Gastroesophageal sphincter (tissue), 4 donors: ENCODE results near the gene GPR84. TPM values are rescaled to one million over a fixed set of nuclear protein-coding genes. Genes with fewer than 3 reads are reported as not detected.

Source experiments
- ATAC-seq: fragments of 150-250 bp; one replicate; pipeline ENCODE4 v1.9.1; 2016; ENCODE audit warnings: mild to moderate bottlenecking, moderate library complexity
- H3K27ac ChIP-seq, 4 donors: fragments of 200-600 bp; sonication (generic) in 3 of 4; 1 replicate in 3 of 4; 2 replicates in 1 of 4; pipeline ENCODE4 v1.5.1; 2016 to 2019
- H3K27me3 ChIP-seq: fragments of 200-600 bp; sonication (generic); one replicate; pipeline ENCODE4 v1.5.1; 2019
- H3K36me3 ChIP-seq, 2 donors: fragments of 200-600 bp; sonication (generic); one replicate each; pipeline ENCODE4 v1.5.1; 2019; ENCODE audit warnings: control low read depth in 1 of 2
- H3K4me1 ChIP-seq, 3 donors: fragments of 200-600 bp; sonication (generic); 1 replicate in 2 of 3; 2 replicates in 1 of 3; pipeline ENCODE4 v1.5.1; 2016 to 2019; ENCODE audit warnings: control low read depth in 2 of 3
- H3K4me3 ChIP-seq, 2 donors: fragments of 200-600 bp; sonication (generic); one replicate each; pipeline ENCODE4 v1.5.1; 2019; ENCODE audit warnings: mild to moderate bottlenecking in 1 of 2, moderate library complexity in 1 of 2
- H3K9me3 ChIP-seq, 3 donors: fragments of 200-600 bp; sonication (generic); one replicate each; pipeline ENCODE4 v1.5.1; 2017 to 2019; ENCODE audit warnings: control low read depth in 2 of 3
- CTCF ChIP-seq, 4 experiments: fragments of 200-600 bp in 2 of 4; fragments of 450-650 bp in 2 of 4; sonication (generic) in 1 of 4; IDR thresholded peaks; one replicate each; pipeline ENCODE4 v1.5.1; 2017 to 2019; ENCODE audit warnings: antibody characterized with exemption in 4 of 4, mild to moderate bottlenecking in 2 of 4, moderate library complexity in 2 of 4
- EP300 ChIP-seq: sonication (generic); formaldehyde crosslinking; IDR thresholded peaks from one replicate; pipeline ENCODE4 v1.6.1; 2017; ENCODE audit warnings: antibody characterized with exemption, mild to moderate bottlenecking
- POLR2A ChIP-seq, 2 donors: fragments of 450-650 bp; IDR thresholded peaks; one replicate each; pipeline ENCODE4 v1.6.1; 2017; ENCODE audit warnings: antibody characterized with exemption in 2 of 2, mild to moderate bottlenecking in 2 of 2, moderate library complexity in 1 of 2
- POLR2AphosphoS5 ChIP-seq: sonication (generic); formaldehyde crosslinking; IDR thresholded peaks from one replicate; pipeline ENCODE4 v1.6.1; 2017; ENCODE audit warnings: antibody characterized with exemption
- WGBS, 2 donors: methylation state at CpG; one replicate each; pipeline ENCODE4 v1.1.5; 2018; ENCODE audit warnings: low coverage in 1 of 2; 5-methylcytosine and 5-hydroxymethylcytosine counted together
- total RNA-seq, 4 donors: library from RNA; depleted of rRNA; stranded (reverse); fragments of >200 nt; gene quantifications; one replicate each; pipeline ENCODE4 v1.1.0, GENCODE V29; 2016

The GPR84 gene
- total RNA-seq, 4 donors from 2014 or later = 0.54 TPM; not detected in 3

DNA sequence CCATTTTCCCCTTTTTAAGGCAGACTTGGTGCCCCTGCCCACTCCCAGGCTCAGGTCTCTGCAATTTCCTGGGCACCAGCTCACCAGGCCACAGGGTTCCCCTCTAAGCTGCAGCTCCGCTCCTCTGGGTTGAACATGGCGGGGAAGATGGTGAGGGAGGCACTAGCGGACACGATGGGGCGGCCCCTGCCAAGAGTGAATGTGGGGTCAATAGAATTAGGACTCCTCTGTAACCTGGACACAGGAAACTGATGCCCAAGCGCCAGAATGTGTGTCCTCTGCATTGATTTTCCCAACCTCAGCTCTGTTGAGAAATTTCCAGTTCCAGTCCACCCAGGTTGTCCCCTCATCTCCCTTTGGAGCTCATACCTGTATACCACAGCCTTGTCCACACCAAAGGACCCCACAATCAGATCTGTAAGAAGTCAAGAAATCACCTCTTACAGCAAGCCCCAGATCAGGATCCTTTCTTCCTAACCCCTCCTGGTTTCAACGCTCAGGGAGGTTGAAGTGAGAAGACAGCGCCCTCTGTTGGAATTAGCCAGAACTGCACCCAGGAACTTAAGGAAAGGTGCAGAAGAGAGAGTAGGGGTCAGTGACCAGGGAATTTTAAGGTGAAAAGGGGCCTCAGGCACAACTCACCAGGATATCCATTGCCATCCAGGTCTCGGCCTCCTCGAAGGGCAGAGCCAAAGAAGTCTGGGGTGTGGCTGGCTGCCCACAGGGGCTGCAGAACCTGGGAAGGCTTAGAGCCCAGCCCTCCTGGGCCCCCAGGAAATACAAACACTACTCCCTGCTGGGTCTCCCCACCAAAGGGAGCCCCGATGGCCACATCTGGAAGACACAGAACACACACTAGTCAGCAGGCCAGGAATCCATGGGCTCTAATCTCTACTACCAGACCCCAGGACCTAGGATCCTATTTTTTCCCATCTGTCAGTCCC is 40.0 kb upstream of the GPR84 start:
- Histone ChIP-seq H3K4me1 (peaks cover 0 to 48% (median 0%) of the 10 kb centered on the region in 3 donors), H3K9me3 (no peaks in the 10 kb centered on the region), H3K27me3 (no peaks in the 10 kb centered on the region), H3K36me3 (peaks cover 0 to 100% of the 10 kb centered on the region in 2 donors), H3K4me3 (no peak overlapping the region), H3K27ac (peak overlapping the region in 3 of 4 donors; percentile 39 to 64 (median 63))
- no peak for ATAC-seq
- WGBS, 2 donors = 50 to 70% methylated on average over 2 to 4 of the region's 11 CpGs
- TF ChIP-seq POLR2A (IDR thresholded peaks at IDR 0.05) (no peak), POLR2AphosphoS5 (no peak), CTCF (IDR thresholded peaks at IDR 0.05) (peak in 3 of 4 experiments; percentile 83 to 94 (median 91)), EP300 (no peak)

- no peaks in the 10 kb centered on the region for H3K9me3 ChIP-seq
- TF ChIP-seq CTCF (IDR thresholded peaks at IDR 0.05) (no peak), POLR2AphosphoS5 (no peak), POLR2A (IDR thresholded peaks at IDR 0.05) (no peak), EP300 (no peak)
- H3K4me1 ChIP-seq = peaks cover 0 to 25% (median 0%) of the 10 kb centered on the region in 3 donors
- no peak for ATAC-seq
- peak overlapping the region in 3 of 4 donors; percentile 35 to 66 (median 57) for H3K27ac ChIP-seq
- peaks cover 2 to 100% of the 10 kb centered on the region in 2 donors for H3K36me3 ChIP-seq
- H3K27me3 ChIP-seq = no peaks in the 10 kb centered on the region
- H3K4me3 ChIP-seq = no peak overlapping the region
- WGBS, 2 donors = 64% methylated on average over 2 of the region's 2 CpGs; no CpG with 5 or more reads in 1 of the 2 donors
These were observed 36.8 kb upstream of the GPR84 start for GRCh38 chr12:54401119-54401518.

DNA sequence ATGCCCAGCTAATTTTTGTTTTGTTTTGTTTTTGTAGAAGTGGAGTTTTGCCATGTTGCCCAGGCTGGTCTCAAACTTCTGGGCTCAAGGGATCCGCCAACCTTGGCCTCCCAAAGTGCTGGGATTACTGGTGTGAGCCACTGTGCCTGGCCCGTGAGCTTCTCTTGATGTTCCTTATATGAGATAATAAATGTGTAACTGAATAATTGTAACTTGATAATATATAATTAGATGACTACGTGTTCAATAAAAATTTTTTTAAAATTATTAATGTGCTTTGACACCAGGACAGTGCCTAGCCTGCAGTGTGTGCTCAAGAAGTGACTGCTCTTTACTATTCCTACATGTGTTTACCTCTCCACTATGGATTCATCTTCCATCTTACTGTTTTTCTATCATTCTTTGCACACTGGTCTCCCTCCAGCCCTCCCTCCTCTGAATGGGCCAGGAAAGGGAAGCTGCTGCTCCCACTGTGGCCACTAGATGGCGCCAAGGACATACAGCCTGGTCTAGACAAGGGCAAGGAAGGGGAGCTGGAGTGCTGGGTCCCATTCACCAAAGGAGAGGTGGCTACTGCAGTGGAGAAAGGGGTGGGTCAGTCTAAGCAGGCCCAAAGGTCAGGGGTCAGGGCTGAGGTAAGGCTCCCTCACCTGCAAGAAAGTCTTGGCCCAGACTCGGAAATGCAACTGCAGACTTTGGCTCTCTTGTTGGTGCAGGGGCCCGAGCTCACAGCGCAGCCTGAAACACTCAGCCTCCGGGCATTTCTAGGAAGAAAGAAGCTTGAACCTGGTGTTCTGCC is 34.9 kb upstream of the GPR84 start:
- peaks cover 2 to 100% of the 10 kb centered on the region in 2 donors for H3K36me3 ChIP-seq
- H3K9me3 ChIP-seq = no peaks in the 10 kb centered on the region
- peaks cover 0 to 6% (median 0%) of the 10 kb centered on the region in 3 donors for H3K4me1 ChIP-seq
- 55 to 58% methylated on average over 2 to 4 of the region's 8 CpGs for WGBS, 2 donors
- H3K4me3 ChIP-seq = no peak overlapping the region
- no peaks in the 10 kb centered on the region for H3K27me3 ChIP-seq
- peak overlapping the region in 2 of 4 donors; percentile 20 to 59 for H3K27ac ChIP-seq
- peak; percentile 82 for ATAC-seq
- peak; percentile 96 to 98 (median 98) for TF ChIP-seq CTCF (IDR thresholded peaks at IDR 0.05)
- TF ChIP-seq POLR2A (IDR thresholded peaks at IDR 0.05) = no peak
- TF ChIP-seq EP300 = no peak
- TF ChIP-seq POLR2AphosphoS5 = peak; percentile 20

DNA sequence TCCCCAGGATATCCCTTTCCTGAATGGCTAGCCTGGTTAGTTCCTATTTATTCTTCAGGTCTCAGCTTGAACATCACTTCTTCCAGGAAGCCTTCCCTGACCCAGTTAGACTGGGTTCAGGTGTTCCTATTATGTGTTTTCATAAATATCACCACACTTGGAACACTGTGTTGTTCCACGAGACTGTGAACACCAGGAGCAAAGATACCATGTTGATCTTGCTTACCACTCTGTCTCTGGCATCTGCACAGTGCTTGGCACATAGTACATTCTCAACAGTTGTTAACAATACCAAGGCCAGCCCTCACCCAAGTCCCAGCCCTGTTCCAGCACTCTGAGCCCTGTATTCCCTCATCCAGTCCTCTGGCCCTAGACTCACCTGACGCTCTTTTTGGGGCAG is 33.9 kb upstream of the GPR84 start:
- no peak overlapping the region for H3K4me3 ChIP-seq
- no peak for TF ChIP-seq EP300
- TF ChIP-seq POLR2A (IDR thresholded peaks at IDR 0.05) = no peak
- TF ChIP-seq CTCF (IDR thresholded peaks at IDR 0.05) = no peak
- TF ChIP-seq POLR2AphosphoS5 = no peak
- no peak for ATAC-seq
- peaks cover 0 to 4% (median 0%) of the 10 kb centered on the region in 3 donors for H3K4me1 ChIP-seq
- 100% methylated on average over 2 of the region's 2 CpGs; no CpG with 5 or more reads in 1 of the 2 donors for WGBS, 2 donors
- H3K27me3 ChIP-seq = no peaks in the 10 kb centered on the region
- peak overlapping the region in 2 of 4 donors; percentile 14 to 19 for H3K27ac ChIP-seq
- peaks cover 2 to 100% of the 10 kb centered on the region in 2 donors for H3K36me3 ChIP-seq
- no peaks in the 10 kb centered on the region for H3K9me3 ChIP-seq
